Astrocyte (in vitro differentiated cells and primary cell): ENCODE results near the gene FAM222A. TPM values are rescaled to one million over a fixed set of nuclear protein-coding genes. Genes with fewer than 3 reads are reported as not detected.

Experiments used
- DNase-seq: peaks from one replicate; pipeline ENCODE4 v3.0.0-alpha.2; 2010; ENCODE audit warnings: low read depth
- FAIRE-seq: peaks from 2 replicates; lab custom pipeline; 2011; peaks lifted over from hg19 to GRCh38; lab: Jason Lieb, UNC
- H2AFZ ChIP-seq: 2 replicates; pipeline ENCODE4 v1.6.0; 2012; ENCODE audit warnings: low read depth, low read length, inconsistent platforms
- H3K27ac ChIP-seq: 2 replicates; pipeline ENCODE4 v1.5.1; 2011; ENCODE audit warnings: low read depth, low read length, inconsistent platforms
- H3K27me3 ChIP-seq: 2 replicates; pipeline ENCODE4 v1.6.0; 2011; ENCODE audit warnings: low read length, inconsistent platforms; ENCODE audit not compliant: insufficient read depth
- H3K36me3 ChIP-seq: 2 replicates; pipeline ENCODE4 v1.5.1; 2011; ENCODE audit warnings: low read length, inconsistent platforms; ENCODE audit not compliant: insufficient read depth
- H3K4me1 ChIP-seq: 2 replicates; pipeline ENCODE4 v1.5.1; 2011; ENCODE audit warnings: low read length, inconsistent platforms; ENCODE audit not compliant: insufficient read depth
- H3K4me2 ChIP-seq: 2 replicates; pipeline ENCODE4 v1.6.0; 2012; ENCODE audit warnings: low read length, inconsistent platforms
- H3K4me3 ChIP-seq: 2 replicates; pipeline ENCODE4 v1.5.1; 2011; ENCODE audit warnings: low read depth, mild to moderate bottlenecking, low read length, inconsistent platforms; ENCODE audit not compliant: insufficient read depth
- H3K79me2 ChIP-seq: 2 replicates; pipeline ENCODE4 v1.6.0; 2012; ENCODE audit warnings: mild to moderate bottlenecking, low read length, inconsistent platforms; ENCODE audit not compliant: insufficient read depth
- H3K9ac ChIP-seq: 2 replicates; pipeline ENCODE4 v1.6.0; 2012; ENCODE audit warnings: mild to moderate bottlenecking, low read length, inconsistent platforms
- H3K9me3 ChIP-seq: 2 replicates; pipeline ENCODE4 v1.5.1; 2012; ENCODE audit warnings: low read depth, mild to moderate bottlenecking, low read length, inconsistent platforms; ENCODE audit not compliant: insufficient read depth
- H4K20me1 ChIP-seq: 2 replicates; pipeline ENCODE4 v1.6.0; 2012; ENCODE audit warnings: low read length, inconsistent platforms; ENCODE audit not compliant: insufficient read depth
- H3K27ac Mint-ChIP-seq: one replicate; pipeline ENCODE4 v1.8.0; 2021; ENCODE audit warnings: mild to moderate bottlenecking, mixed read lengths; ENCODE audit not compliant: unreplicated experiment
- H3K27me3 Mint-ChIP-seq: one replicate; pipeline ENCODE4 v1.8.0; 2021; ENCODE audit warnings: low read depth, mixed read lengths; ENCODE audit not compliant: unreplicated experiment
- H3K36me3 Mint-ChIP-seq: one replicate; pipeline ENCODE4 v1.8.0; 2021; ENCODE audit warnings: low read depth, mixed read lengths; ENCODE audit not compliant: unreplicated experiment
- H3K4me1 Mint-ChIP-seq: one replicate; pipeline ENCODE4 v1.8.0; 2021; ENCODE audit warnings: low read depth, mixed read lengths; ENCODE audit not compliant: unreplicated experiment
- H3K4me3 Mint-ChIP-seq: one replicate; pipeline ENCODE4 v1.8.0; 2021; ENCODE audit warnings: mild to moderate bottlenecking, moderate library complexity, mixed read lengths; ENCODE audit not compliant: unreplicated experiment
- H3K9me3 Mint-ChIP-seq: one replicate; pipeline ENCODE4 v1.8.0; 2021; ENCODE audit warnings: mild to moderate bottlenecking, mixed read lengths; ENCODE audit not compliant: unreplicated experiment
- EZH2 ChIP-seq: IDR thresholded peaks from 2 replicates; pipeline ENCODE4 v1.6.1; 2012; ENCODE audit warnings: mild to moderate bottlenecking, low read length, inconsistent platforms; ENCODE audit not compliant: insufficient read depth
- total RNA-seq: library from RNA; stranded (reverse); gene quantifications from 2 replicates; pipeline ENCODE4 v1.2.1, GENCODE V29; 2021
- TF ChIP-seq, protein P1 (sequence below): IDR thresholded peaks from 2 replicates; pipeline ENCODE4 v1.5.1; 2011; ENCODE audit warnings: low read depth, mild to moderate bottlenecking, inconsistent platforms, low read length, moderate library complexity; ENCODE audit not compliant: insufficient read depth

FAM222A gene
- total RNA-seq, 1 donor from 2014 or later = 1.2 TPM

DNA sequence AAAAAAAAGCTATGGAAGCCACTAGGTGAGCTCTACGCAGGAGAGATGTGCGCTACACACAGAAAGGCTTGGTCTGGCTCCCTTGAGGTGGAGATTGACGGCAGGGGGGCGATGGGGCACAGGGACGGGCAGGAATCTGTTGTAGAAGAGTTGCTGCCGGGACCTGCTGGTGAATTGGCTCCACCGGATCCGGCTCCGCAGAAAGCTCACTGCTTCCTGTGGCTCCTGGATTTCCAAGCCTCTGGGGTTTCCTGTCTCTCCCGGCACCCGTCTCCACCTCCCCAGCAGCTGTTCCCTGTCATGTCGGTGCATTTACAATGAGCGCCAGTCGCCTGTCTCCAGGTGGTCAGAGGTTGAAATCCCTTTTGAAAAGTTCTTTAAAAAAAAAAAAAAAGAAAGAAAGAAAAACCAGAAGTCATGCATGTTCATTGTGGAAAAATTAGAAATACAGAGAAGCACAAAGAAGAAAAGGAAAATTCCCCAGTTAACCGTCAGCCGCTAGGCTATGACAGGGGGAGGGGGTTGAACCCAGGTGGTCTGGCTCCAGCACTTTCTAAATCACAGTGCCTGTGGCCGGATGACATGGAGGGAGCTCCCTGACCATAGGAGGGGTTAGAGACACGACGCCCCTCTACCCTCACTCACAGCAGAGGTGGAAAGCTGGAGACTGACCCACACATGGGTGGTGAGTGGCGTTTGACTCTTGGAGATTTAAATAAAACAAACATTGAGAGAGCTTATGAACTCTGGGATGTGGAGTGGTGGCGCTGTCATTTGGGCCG lies 20.8 kb downstream of the FAM222A start:
- H3K79me2 ChIP-seq = no peaks in the 10 kb centered on the region
- no peak overlapping the region for H3K27ac ChIP-seq
- DNase-seq = no peak
- H3K4me2 ChIP-seq = no peak overlapping the region
- no peak overlapping the region for H3K4me3 ChIP-seq
- peaks cover 1% of the 10 kb centered on the region for H3K36me3 Mint-ChIP-seq
- peaks cover 31% of the 10 kb centered on the region for H3K27me3 Mint-ChIP-seq
- peaks cover 19% of the 10 kb centered on the region for H3K27me3 ChIP-seq
- no peak overlapping the region for H3K27ac Mint-ChIP-seq
- no peak overlapping the region for H3K4me3 Mint-ChIP-seq
- H4K20me1 ChIP-seq = no peaks in the 10 kb centered on the region
- H2AFZ ChIP-seq = no peak overlapping the region
- FAIRE-seq = no peak
- no peak for TF ChIP-seq EZH2
- TF ChIP-seq, protein P1, sequence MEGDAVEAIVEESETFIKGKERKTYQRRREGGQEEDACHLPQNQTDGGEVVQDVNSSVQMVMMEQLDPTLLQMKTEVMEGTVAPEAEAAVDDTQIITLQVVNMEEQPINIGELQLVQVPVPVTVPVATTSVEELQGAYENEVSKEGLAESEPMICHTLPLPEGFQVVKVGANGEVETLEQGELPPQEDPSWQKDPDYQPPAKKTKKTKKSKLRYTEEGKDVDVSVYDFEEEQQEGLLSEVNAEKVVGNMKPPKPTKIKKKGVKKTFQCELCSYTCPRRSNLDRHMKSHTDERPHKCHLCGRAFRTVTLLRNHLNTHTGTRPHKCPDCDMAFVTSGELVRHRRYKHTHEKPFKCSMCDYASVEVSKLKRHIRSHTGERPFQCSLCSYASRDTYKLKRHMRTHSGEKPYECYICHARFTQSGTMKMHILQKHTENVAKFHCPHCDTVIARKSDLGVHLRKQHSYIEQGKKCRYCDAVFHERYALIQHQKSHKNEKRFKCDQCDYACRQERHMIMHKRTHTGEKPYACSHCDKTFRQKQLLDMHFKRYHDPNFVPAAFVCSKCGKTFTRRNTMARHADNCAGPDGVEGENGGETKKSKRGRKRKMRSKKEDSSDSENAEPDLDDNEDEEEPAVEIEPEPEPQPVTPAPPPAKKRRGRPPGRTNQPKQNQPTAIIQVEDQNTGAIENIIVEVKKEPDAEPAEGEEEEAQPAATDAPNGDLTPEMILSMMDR = no peak
- no peaks in the 10 kb centered on the region for H3K9me3 Mint-ChIP-seq
- no peaks in the 10 kb centered on the region for H3K36me3 ChIP-seq
- H3K9me3 ChIP-seq = no peaks in the 10 kb centered on the region
- peaks cover 4% of the 10 kb centered on the region for H3K4me1 ChIP-seq
- peaks cover 6% of the 10 kb centered on the region for H3K4me1 Mint-ChIP-seq
- H3K9ac ChIP-seq = no peak overlapping the region

DNA sequence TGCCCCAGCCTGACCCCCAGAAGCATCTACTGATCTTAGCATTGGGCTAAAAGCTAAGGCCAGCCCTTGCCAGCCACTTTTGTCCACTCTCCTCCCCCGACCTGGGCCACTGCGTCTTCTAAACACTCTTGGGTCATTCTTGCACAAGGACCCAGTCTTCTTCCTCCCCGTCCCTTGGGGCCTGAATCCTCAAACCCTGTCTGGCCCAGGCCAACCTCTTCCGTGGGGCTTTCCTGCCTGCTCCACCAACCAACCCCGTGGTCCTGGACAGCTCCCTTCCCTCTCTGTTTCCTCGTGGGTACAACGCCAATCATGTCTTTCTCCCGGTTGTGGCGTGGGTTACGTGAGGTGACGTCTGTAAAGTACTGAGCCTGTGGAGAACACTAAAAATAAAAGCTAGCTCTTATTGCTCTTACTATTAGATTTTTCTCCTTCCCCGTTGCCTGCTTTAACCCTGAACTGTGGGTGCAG lies 21.5 kb downstream of the FAM222A start:
- H3K79me2 ChIP-seq = no peaks in the 10 kb centered on the region
- H3K36me3 ChIP-seq = no peaks in the 10 kb centered on the region
- no peak for TF ChIP-seq EZH2
- TF ChIP-seq, protein P1 = no peak
- H4K20me1 ChIP-seq = no peaks in the 10 kb centered on the region
- no peak for FAIRE-seq
- H3K36me3 Mint-ChIP-seq = peaks cover 1% of the 10 kb centered on the region
- H3K9me3 Mint-ChIP-seq = no peaks in the 10 kb centered on the region
- DNase-seq = no peak
- no peak overlapping the region for H3K4me2 ChIP-seq
- peaks cover 19% of the 10 kb centered on the region for H3K27me3 ChIP-seq
- no peak overlapping the region for H3K4me3 Mint-ChIP-seq
- H2AFZ ChIP-seq = no peak overlapping the region
- no peak overlapping the region for H3K9ac ChIP-seq
- no peak overlapping the region for H3K27ac ChIP-seq
- peaks cover 24% of the 10 kb centered on the region for H3K27me3 Mint-ChIP-seq
- H3K9me3 ChIP-seq = no peaks in the 10 kb centered on the region
- H3K4me3 ChIP-seq = no peak overlapping the region
- peaks cover 6% of the 10 kb centered on the region for H3K4me1 Mint-ChIP-seq
- H3K4me1 ChIP-seq = peaks cover 6% of the 10 kb centered on the region
- H3K27ac Mint-ChIP-seq = no peak overlapping the region
